Measurements from ENCODE around the gene TIMM44.

TIMM44 gene

DNA sequence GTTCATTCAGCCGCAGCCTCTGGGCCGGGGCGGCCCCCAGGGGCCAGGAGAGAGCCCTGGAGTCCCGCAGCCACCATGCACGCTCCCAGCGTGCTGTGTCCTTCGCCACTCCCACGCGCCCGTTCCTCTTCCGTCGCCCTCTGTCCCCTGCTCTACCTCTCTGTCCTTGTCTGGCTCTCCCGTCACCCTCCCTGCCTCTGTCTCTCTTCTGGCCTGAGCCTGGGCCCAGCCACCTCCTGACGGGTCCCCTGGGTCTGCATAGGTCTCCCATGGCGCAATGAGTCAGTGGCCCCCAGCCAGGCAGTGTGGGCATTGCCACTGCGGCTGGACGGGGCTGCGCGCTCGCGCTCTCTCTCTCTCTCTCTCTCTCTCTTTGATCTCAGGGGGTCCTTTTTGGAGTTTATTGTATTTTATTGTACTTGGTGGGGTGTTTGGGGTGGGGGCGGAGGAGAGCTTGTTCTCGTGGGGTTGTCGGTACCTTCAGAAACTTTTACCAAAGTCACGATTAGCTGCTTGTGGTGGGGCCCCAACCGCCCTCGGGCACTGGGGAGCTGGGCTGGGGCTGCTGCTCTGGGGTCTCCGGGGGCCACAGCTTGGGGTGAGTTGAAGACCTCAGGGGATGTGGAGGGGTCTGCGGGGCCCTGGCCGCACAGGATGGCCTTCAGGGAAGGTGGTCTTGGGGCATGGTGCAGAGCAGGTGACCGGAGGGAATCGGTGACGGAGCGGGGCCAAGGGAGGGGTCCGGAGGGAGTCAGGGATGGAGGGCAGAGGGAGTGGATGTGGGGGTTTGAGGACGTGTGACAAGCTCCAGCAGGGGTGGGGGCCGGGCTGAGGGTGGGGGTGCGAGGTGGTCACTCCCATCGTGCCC is 30.5 kb downstream of the TIMM44 start:
- TF ChIP-seq, protein P1, sequence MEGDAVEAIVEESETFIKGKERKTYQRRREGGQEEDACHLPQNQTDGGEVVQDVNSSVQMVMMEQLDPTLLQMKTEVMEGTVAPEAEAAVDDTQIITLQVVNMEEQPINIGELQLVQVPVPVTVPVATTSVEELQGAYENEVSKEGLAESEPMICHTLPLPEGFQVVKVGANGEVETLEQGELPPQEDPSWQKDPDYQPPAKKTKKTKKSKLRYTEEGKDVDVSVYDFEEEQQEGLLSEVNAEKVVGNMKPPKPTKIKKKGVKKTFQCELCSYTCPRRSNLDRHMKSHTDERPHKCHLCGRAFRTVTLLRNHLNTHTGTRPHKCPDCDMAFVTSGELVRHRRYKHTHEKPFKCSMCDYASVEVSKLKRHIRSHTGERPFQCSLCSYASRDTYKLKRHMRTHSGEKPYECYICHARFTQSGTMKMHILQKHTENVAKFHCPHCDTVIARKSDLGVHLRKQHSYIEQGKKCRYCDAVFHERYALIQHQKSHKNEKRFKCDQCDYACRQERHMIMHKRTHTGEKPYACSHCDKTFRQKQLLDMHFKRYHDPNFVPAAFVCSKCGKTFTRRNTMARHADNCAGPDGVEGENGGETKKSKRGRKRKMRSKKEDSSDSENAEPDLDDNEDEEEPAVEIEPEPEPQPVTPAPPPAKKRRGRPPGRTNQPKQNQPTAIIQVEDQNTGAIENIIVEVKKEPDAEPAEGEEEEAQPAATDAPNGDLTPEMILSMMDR (IDR thresholded peaks at IDR 0.05; ENCODE audit: control insufficient read depth, insufficient read depth, low read depth, low read length, missing control alignments): no peak
- no peak overlapping the region for H3K4me3 ChIP-seq (ENCODE audit: control insufficient read depth, low read depth, low read length)
- DNase-seq (ENCODE audit: low read depth): no peak

DNA sequence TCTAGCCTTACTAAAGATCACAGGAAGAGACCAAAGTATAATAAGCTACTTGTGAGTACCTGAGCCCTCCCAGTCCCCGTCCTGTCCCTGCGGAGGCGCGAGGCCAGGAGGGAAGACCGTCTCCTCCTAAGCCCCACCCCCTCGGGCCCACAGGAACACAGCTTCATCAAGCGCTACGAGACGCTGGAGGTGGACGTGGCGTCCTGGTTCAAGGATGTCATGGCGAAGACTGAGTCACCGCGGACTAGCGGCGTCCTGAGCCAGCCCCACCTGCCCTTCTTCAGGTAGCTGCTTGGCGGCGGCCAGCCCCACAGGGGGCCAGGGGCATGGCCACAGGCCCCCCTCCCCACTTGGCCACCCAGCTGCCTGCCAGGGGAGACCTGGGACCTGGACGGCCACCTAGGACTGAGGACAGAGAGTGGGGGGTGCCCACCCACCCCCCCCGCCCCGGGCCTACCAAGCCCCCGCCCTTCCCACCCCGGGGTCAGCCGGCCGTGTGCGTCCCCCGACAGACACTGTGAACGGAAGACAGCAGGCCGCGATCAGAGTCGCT is 31.2 kb downstream of the TIMM44 start:
- no peak overlapping the region for H3K4me3 ChIP-seq (ENCODE audit: control insufficient read depth, low read depth, low read length)
- DNase-seq (ENCODE audit: low read depth): no peak
- TF ChIP-seq, protein P1 (IDR thresholded peaks at IDR 0.05; ENCODE audit: control insufficient read depth, insufficient read depth, low read depth, low read length, missing control alignments): no peak

DNA sequence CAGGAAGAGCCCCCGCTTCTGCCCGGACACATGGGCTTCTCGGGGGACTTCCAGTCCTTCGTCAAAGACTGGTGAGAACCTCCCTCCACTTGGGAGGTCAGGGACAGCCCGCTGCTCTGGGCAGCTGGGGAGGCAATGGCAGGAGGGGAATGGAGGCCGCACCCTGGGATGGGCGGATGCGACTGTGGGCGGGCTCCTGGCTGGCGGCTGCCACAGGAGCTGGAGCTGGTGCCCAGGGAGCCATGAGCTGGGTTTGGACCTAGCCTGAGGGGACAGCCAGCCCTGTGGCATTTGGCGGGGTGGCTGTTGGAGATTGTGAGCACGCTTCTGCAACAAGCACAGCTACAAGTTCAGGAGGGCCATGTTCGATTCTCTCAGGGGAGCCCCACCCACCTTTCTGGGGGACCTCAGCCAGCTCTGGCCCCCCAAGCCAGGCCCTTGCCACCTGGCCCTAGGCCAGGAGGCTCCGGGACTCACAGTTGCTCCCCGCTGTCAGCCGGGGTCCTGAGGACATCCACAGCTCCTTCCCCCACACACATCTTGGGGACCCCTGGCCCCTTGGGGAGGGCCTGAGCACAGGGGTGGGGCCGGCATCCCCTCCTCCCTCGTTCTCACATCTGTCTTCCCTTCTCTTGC is 31.8 kb downstream of the TIMM44 start:
- no peak for DNase-seq (ENCODE audit: low read depth)
- no peak overlapping the region for H3K4me3 ChIP-seq (ENCODE audit: control insufficient read depth, low read depth, low read length)
- TF ChIP-seq, protein P1 (IDR thresholded peaks at IDR 0.05; ENCODE audit: control insufficient read depth, insufficient read depth, low read depth, low read length, missing control alignments): no peak

DNA sequence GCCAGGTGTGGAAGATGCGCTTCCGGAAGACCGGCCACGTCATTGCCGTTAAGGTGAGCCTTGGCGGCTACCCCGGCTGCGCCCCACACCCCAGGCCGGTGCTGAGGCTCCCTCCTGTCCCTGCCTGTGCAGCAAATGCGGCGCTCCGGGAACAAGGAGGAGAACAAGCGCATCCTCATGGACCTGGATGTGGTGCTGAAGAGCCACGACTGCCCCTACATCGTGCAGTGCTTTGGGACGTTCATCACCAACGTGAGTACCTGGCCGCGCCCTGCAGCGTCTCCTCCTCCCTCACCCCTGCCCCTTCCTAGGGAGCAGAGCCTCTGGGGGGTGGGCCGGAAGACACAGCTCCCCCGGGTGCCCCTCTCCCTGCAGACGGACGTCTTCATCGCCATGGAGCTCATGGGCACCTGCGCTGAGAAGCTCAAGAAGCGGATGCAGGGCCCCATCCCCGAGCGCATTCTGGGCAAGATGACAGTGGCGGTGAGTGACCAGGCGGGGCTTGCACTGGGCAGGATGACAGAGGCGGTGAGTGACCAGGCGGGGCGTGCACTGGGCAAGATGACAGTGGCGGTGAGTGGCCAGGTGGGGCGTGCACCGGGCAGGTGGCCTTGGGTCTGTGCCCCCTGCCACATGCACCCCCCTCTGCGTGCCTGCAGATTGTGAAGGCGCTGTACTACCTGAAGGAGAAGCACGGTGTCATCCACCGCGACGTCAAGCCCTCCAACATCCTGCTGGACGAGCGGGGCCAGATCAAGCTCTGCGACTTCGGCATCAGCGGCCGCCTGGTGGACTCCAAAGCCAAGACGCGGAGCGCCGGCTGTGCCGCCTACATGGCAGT is 32.9 kb downstream of the TIMM44 start:
- TF ChIP-seq, protein P1 (IDR thresholded peaks at IDR 0.05; ENCODE audit: control insufficient read depth, insufficient read depth, low read depth, low read length, missing control alignments): no peak
- no peak for DNase-seq (ENCODE audit: low read depth)
- no peak overlapping the region for H3K4me3 ChIP-seq (ENCODE audit: control insufficient read depth, low read depth, low read length)

DNA sequence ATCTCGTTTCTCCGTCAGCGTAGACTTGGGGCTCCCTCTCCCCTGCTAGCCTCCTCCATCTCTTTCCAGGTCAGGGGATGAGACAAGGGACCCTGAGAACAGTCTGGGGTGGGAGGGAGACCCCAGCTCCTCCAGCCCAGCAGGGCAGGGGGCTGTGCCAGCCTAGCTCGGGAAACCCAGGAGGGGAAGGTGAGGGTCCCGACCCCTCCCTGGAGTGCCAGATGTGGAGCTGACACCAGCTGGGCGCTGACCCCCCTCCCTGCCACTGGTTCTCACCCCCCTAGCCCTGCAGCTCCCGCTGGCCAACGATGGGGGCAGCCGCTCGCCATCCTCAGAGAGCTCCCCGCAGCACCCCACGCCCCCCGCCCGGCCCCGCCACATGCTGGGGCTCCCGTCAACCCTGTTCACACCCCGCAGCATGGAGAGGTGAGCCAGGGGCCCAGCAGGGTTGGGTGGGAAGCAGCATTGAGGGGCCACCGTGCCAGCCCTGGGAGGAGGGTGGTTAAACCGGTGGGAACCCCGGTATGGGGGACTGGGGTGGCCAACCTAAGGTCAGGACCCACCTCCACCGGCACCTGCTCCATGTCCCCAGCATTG is 33.9 kb downstream of the TIMM44 start:
- H3K4me3 ChIP-seq (ENCODE audit: control insufficient read depth, low read depth, low read length): no peak overlapping the region
- TF ChIP-seq, protein P1 (IDR thresholded peaks at IDR 0.05; ENCODE audit: control insufficient read depth, insufficient read depth, low read depth, low read length, missing control alignments): no peak
- no peak for DNase-seq (ENCODE audit: low read depth)
